HG02884 (cell line): Measurements from ENCODE around the gene OR2T3.
A peak's percentile ranks its signal among the peaks of the same experiment; 100 is the strongest.
"Not testable (repeated sequence)": the region's sequence is repeated elsewhere in the genome, so short reads cannot be mapped to it uniquely, and the experiment has no call there.

Source experiments
- ATAC-seq: cut with Tn5 transposase; IDR thresholded peaks from one replicate; pipeline ENCODE4 v1.9.1; 2021; ENCODE audit warnings: mild to moderate bottlenecking, moderate library complexity; ENCODE audit not compliant: unreplicated experiment

OR2T3 gene

GRCh38 chr1:248471154-248471553 lies 2.0 kb upstream of the OR2T3 start:
- no peak for ATAC-seq

GRCh38 chr1:248472111-248472510 lies 1.0 kb upstream of the OR2T3 start:
- not testable (repeated sequence) for ATAC-seq

GRCh38 chr1:248475660-248476059 lies 2.5 kb downstream of the OR2T3 start:
- ATAC-seq: not testable (repeated sequence)

GRCh38 chr1:248481686-248482579 lies 8.8 kb downstream of the OR2T3 start:
- ATAC-seq: peak; percentile 89

GRCh38 chr1:248488289-248488688 lies 15.1 kb downstream of the OR2T3 start, which contains the start of gene OR2T5:
TSS of gene OR2T5 (plus strand) at chr1:248488589. CDS start at chr1:248488589, 0 bp downstream.
- not testable (repeated sequence) for ATAC-seq

- ATAC-seq: not testable (repeated sequence)
Measured at GRCh38 chr1:248496661-248497060, 23.5 kb downstream of the OR2T3 start.

GRCh38 chr1:248500305-248501035 lies 27.3 kb downstream of the OR2T3 start:
- not testable (repeated sequence) for ATAC-seq

- ATAC-seq: not testable (repeated sequence)
Measured at GRCh38 chr1:248507773-248508172, 34.6 kb downstream of the OR2T3 start, which contains the start of gene OR2G6. TSS of gene OR2G6 (plus strand) at chr1:248508073. CDS start at chr1:248521647, 13,574 bp downstream.

GRCh38 chr1:248510217-248510616 lies 37.1 kb downstream of the OR2T3 start:
- not testable (repeated sequence) for ATAC-seq

GRCh38 chr1:248521856-248522255 lies 48.7 kb downstream of the OR2T3 start:
- ATAC-seq: no peak
